ENCODE measurements around the gene PRKCB.

The PRKCB gene

GRCh38 chr16:23835390-23836077, at the start of gene PRKCB:
Gene PRKCB (plus strand): TSS chr16:23835983.
- H3K36me3 ChIP-seq (ENCODE audit: control insufficient read depth in 2 of 2, insufficient read depth in 1 of 2, low read length in 2 of 2) = no peaks in the 10 kb centered on the region
- H3K27ac ChIP-seq (ENCODE audit: extremely low read depth, low read depth, low read length) = no peak within 1 kb of the TSS
- ChIA-PET POLR2A (interaction anchor here (0.6 kb wide), 1 partner anchor 186 kb away, joined by 5 read pairs; no protein-coding TSS in a partner anchor), CTCF (no interaction called here)
- peak within 1 kb of the TSS; percentile 53 for H3K4me3 ChIP-seq (ENCODE audit: low read depth, low read length)
- no peaks in the 10 kb centered on the region for H3K9me3 ChIP-seq (ENCODE audit: control insufficient read depth, insufficient read depth, low read depth, low read length)
- no peaks in the 10 kb centered on the region; the same call in 1 of the 2 replicates for H3K4me1 ChIP-seq (ENCODE audit: control insufficient read depth, insufficient read depth, low read length)
- peak; percentile 54; the same call in 1 of the 2 replicates for TF ChIP-seq ZNF76 (tag by site-specific recombination; IDR thresholded peaks at IDR 0.05; ENCODE audit: borderline replicate concordance, low read depth)
- peak; percentile 72 for TF ChIP-seq PATZ1 (tag by site-specific recombination; IDR thresholded peaks at IDR 0.05)
- TF ChIP-seq KLF8 (tag by site-specific recombination; IDR thresholded peaks at IDR 0.05) = peak; percentile 22; the same call in 1 of the 2 replicates
- no peak for TF ChIP-seq ZNF274 (IDR thresholded peaks at IDR 0.05; ENCODE audit: low read length)
- no peak for TF ChIP-seq ZNF274 (tag by site-specific recombination; IDR thresholded peaks at IDR 0.05; ENCODE audit: borderline replicate concordance)
- TF ChIP-seq ZNF747 (tag by site-specific recombination; IDR thresholded peaks at IDR 0.05) = no peak
- TF ChIP-seq ZNF2 (tag by site-specific recombination; IDR thresholded peaks at IDR 0.05) = peak; percentile 45; the same call in 1 of the 2 replicates
- no peak for TF ChIP-seq REST (tag by site-specific recombination; IDR thresholded peaks at IDR 0.05)
- TF ChIP-seq YY1 (tag by site-specific recombination; IDR thresholded peaks at IDR 0.05) = no peak
- TF ChIP-seq ZNF366 (tag by site-specific recombination; conservative IDR thresholded peaks at IDR 0.05) = peak; percentile 65; the same call in 1 of the 2 replicates
- TF ChIP-seq ZNF354C (tag by site-specific recombination; IDR thresholded peaks at IDR 0.05; ENCODE audit: borderline replicate concordance, low read depth) = no peak
- TF ChIP-seq WT1 (tag by site-specific recombination; IDR thresholded peaks at IDR 0.05) = no peak
- no peak for TF ChIP-seq ZNF549 (tag by site-specific recombination; IDR thresholded peaks at IDR 0.05)
- no peak for TF ChIP-seq ZNF488 (tag by site-specific recombination; IDR thresholded peaks at IDR 0.05)
- peak; percentile 67 for TF ChIP-seq SP2 (tag by site-specific recombination; IDR thresholded peaks at IDR 0.05)
- TF ChIP-seq KLF17 (tag by site-specific recombination; IDR thresholded peaks at IDR 0.05) = peak; percentile 48; the same call in 1 of the 2 replicates
- TF ChIP-seq ZNF600 (tag by site-specific recombination; IDR thresholded peaks at IDR 0.05) = peak; percentile 68
- TF ChIP-seq KLF16 (tag by site-specific recombination; IDR thresholded peaks at IDR 0.05) = peak; percentile 72
- TF ChIP-seq PRDM10 (tag by site-specific recombination; IDR thresholded peaks at IDR 0.05) = peak; percentile 88
- TF ChIP-seq KLF1 (tag by site-specific recombination; IDR thresholded peaks at IDR 0.05) = peak; percentile 35; the same call in 1 of the 2 replicates
- no peak for TF ChIP-seq ZNF140 (tag by site-specific recombination; IDR thresholded peaks at IDR 0.05)
- TF ChIP-seq ZBTB10 (tag by site-specific recombination; IDR thresholded peaks at IDR 0.05) = no peak

Data from HEK293 (cell line).